ENCODE data around the gene RNF112.
A peak's percentile ranks its signal among the peaks of the same experiment; 100 is the strongest.

Gene RNF112

GRCh38 chr17:19410875-19411620, at the start of gene RNF112:
RNF112 (plus strand) TSS chr17:19411232; CDS start chr17:19411409, 177 bp downstream.
- in situ Hi-C loops (cut with HindIII; ENCODE audit: low sequenced_read_pairs) = no loop called here
- DNase-seq (ENCODE audit: low read depth, low spot score) = peak; percentile 9
- peak; percentile 8 for TF ChIP-seq CTCF (IDR thresholded peaks at IDR 0.05; ENCODE audit: low read depth, low read length)
- H3K4me3 ChIP-seq (ENCODE audit: low read depth, low read length) = no peak within 1 kb of the TSS

- TF ChIP-seq CTCF (IDR thresholded peaks at IDR 0.05; ENCODE audit: low read depth, low read length) = no peak
- in situ Hi-C loops (cut with HindIII; ENCODE audit: low sequenced_read_pairs) = no loop called here
- H3K4me3 ChIP-seq (ENCODE audit: low read depth, low read length) = no peak overlapping the region
- DNase-seq (ENCODE audit: low read depth, low spot score) = no peak
Observed at GRCh38 chr17:19361326-19361725, 49.7 kb upstream of the RNF112 start.

GRCh38 chr17:19361944-19362276, 49.1 kb upstream of the RNF112 start:
- no peak for DNase-seq (ENCODE audit: low read depth, low spot score)
- no peak for TF ChIP-seq CTCF (IDR thresholded peaks at IDR 0.05; ENCODE audit: low read depth, low read length)
- in situ Hi-C loops (cut with HindIII; ENCODE audit: low sequenced_read_pairs) = no loop called here
- H3K4me3 ChIP-seq (ENCODE audit: low read depth, low read length) = peak overlapping the region; percentile 67

GRCh38 chr17:19362277-19363113, 48.5 kb upstream of the RNF112 start, which contains the start of gene B9D1:
B9D1 (minus strand) TSS chr17:19362723; CDS start chr17:19362569, 154 bp downstream.
- peak; percentile 92 for DNase-seq (ENCODE audit: low read depth, low spot score)
- peak within 1 kb of the TSS; percentile 67 for H3K4me3 ChIP-seq (ENCODE audit: low read depth, low read length)
- in situ Hi-C loops (cut with HindIII; ENCODE audit: low sequenced_read_pairs) = no loop called here
- TF ChIP-seq CTCF (IDR thresholded peaks at IDR 0.05; ENCODE audit: low read depth, low read length) = peak; percentile 79

GRCh38 chr17:19363114-19363438, 48.0 kb upstream of the RNF112 start:
- H3K4me3 ChIP-seq (ENCODE audit: low read depth, low read length) = peak overlapping the region; percentile 67
- in situ Hi-C loops (cut with HindIII; ENCODE audit: low sequenced_read_pairs) = no loop called here
- no peak for DNase-seq (ENCODE audit: low read depth, low spot score)
- no peak for TF ChIP-seq CTCF (IDR thresholded peaks at IDR 0.05; ENCODE audit: low read depth, low read length)

GRCh38 chr17:19363460-19364035, 47.5 kb upstream of the RNF112 start:
- DNase-seq (ENCODE audit: low read depth, low spot score) = no peak
- no peak for TF ChIP-seq CTCF (IDR thresholded peaks at IDR 0.05; ENCODE audit: low read depth, low read length)
- in situ Hi-C loops (cut with HindIII; ENCODE audit: low sequenced_read_pairs) = no loop called here
- no peak overlapping the region for H3K4me3 ChIP-seq (ENCODE audit: low read depth, low read length)

Data from astrocyte of the spinal cord (primary cell).